HG03159 (cell line): Measurements from ENCODE around the gene CCDC47.
"Not testable (repeated sequence)": the region's sequence is repeated elsewhere in the genome, so short reads cannot be mapped to it uniquely, and the experiment has no call there.

ENCODE experiments used
- ATAC-seq: cut with Tn5 transposase; IDR thresholded peaks from one replicate; pipeline ENCODE4 v1.9.1; 2021; ENCODE audit warnings: mild to moderate bottlenecking, moderate library complexity; ENCODE audit not compliant: unreplicated experiment

Gene CCDC47

GRCh38 chr17:63773272-63774140 lies at the start of gene CCDC47:
Gene CCDC47 (minus strand): TSS chr17:63773597. CDS start chr17:63766175, 7,422 bp downstream.
- ATAC-seq: peak; percentile 80

GRCh38 chr17:63822537-63822936 lies 49.1 kb upstream of the CCDC47 start:
- ATAC-seq: no peak

DNA sequence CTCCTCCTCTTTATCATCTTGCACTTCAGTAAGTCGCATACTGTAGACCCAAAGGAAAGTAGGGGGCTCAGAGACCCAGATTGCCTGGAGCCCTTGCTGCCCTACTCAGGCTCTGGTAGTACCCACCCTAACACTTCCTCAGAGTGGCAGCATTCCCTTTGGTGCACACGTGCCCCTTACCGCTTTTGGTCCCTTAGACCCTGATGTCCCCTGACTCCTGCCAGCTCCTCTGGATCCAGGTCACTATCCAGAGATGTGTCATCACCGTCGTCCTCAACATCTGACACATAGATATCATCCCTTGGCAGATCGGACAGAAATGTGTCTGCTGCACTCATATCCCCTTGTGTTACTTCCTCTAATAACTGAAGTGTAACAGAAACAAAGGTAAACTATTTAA lies 48.4 kb upstream of the CCDC47 start:
- ATAC-seq: no peak

GRCh38 chr17:63820963-63821561 lies 47.7 kb upstream of the CCDC47 start:
- ATAC-seq: no peak

DNA sequence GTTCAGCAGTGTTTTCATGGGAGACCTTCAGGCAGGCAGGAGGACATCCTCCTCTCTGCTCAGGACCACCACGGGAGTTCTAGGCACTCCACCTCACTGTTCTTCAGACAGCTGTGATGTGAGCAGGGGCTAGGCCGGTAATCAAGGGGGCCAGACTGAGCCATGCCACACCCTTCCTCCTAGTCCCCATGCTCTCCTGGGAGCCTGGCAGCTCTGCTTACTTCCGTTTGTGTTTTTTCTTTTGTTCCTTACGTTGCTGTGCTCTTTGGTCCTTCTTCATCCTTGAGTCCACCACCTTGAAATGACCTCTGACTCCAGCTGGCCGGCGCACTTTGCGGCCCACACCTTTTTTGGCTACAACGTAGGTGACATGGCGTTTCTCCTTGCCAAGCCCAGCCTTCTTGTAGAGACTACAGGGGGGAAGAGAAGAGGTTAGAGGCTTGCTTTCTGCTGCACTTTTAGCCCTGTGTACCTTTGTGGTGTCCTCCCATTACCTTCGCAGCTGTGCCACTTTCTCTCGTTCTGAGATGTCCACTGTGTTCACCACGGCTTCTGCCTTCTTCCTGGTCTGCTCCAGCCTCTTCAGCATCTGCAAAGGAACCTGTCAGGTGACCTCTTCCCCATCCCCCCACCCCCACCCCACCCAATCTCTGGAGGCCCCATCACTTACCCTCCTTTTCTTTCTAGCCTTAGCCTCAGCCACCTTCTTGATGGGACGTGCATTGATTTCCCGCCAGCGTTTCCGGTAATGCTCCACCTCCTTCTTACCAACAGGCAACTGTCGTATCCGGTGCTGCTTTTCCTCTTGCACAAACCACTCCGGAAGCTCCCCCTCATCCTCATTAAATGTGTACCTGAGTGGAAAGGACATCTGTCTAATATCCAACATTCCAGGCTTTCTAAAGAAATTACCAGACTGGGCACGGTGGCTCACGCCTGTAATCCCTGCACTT lies 46.5 kb upstream of the CCDC47 start:
- no peak for ATAC-seq

- no peak for ATAC-seq
Measured at GRCh38 chr17:63819131-63819530, 45.7 kb upstream of the CCDC47 start.

DNA sequence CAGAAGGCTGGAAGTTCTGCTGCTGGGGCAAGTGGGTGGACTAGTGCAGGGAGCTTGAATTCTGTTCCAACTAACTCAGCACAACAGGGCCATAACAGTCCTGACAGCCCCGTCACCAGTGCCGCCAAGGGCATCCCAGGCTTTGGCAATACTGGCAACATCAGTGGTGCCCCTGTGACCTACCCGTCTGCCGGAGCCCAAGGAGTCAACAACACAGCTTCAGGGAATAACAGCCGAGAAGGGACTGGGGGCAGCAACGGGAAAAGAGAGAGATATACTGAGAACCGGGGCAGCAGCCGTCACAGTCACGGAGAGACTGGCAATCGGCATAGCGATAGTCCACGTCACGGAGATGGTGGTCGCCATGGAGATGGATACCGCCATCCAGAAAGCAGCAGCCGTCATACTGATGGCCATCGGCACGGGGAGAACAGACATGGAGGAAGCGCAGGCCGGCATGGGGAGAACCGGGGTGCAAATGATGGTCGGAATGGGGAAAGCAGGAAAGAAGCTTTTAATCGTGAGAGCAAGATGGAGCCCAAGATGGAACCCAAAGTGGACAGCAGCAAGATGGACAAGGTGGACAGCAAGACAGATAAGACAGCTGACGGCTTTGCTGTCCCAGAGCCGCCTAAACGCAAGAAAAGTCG lies 44.5 kb upstream of the CCDC47 start:
- ATAC-seq: no peak

DNA sequence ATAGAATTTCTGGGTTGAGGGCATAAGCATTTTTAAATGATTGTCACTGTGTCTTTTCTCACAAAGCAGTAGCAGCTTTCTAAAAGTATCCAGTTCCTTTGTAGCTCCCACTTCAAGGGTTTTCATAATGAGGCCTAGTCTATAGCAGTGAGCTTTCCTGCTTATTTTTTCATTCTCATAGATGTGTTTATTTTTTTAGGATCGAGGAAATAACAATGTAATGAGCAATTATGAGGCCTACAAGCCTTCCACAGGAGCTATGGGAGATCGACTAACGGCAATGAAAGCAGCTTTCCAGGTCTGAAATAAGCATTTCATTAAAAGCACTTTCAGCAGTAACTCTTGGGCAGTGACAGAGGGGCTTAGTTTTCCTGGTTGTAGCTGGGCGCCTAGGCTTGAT lies 43.3 kb upstream of the CCDC47 start:
- ATAC-seq: no peak

DNA sequence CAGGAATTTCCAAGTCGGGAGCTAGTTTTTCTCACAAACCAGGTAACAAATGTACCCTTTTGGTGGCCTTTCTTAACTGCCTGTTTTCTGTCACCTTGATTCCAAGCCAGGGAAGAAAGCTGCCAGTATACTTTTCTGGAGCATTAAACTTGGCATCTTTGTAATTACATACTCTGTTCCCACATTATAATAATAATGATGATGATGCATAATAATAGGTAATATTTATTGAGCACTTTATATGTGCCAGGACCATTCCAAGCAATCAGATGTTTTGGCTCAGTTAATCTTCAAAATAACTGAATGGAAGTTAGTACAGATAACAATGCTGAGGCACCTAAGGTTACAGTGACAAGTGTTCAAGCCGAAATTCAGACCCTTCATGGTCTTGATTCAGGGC lies 42.7 kb upstream of the CCDC47 start:
- no peak for ATAC-seq

GRCh38 chr17:63809970-63810369 lies 36.6 kb upstream of the CCDC47 start:
- ATAC-seq: no peak

- no peak for ATAC-seq
Measured at GRCh38 chr17:63805591-63805990, 32.2 kb upstream of the CCDC47 start.

GRCh38 chr17:63804328-63804727 lies 30.9 kb upstream of the CCDC47 start:
- ATAC-seq: no peak

GRCh38 chr17:63800783-63801182 lies 27.4 kb upstream of the CCDC47 start:
- no peak for ATAC-seq

GRCh38 chr17:63798572-63799106 lies 25.2 kb upstream of the CCDC47 start:
- no peak for ATAC-seq

- ATAC-seq: not testable (repeated sequence)
Measured at GRCh38 chr17:63796375-63796774, 23.0 kb upstream of the CCDC47 start.

GRCh38 chr17:63792055-63792729 lies 18.8 kb upstream of the CCDC47 start:
- ATAC-seq: no peak

GRCh38 chr17:63790057-63790456 lies 16.7 kb upstream of the CCDC47 start:
- no peak for ATAC-seq

- ATAC-seq: no peak
Measured at GRCh38 chr17:63786971-63787711, 13.7 kb upstream of the CCDC47 start.

DNA sequence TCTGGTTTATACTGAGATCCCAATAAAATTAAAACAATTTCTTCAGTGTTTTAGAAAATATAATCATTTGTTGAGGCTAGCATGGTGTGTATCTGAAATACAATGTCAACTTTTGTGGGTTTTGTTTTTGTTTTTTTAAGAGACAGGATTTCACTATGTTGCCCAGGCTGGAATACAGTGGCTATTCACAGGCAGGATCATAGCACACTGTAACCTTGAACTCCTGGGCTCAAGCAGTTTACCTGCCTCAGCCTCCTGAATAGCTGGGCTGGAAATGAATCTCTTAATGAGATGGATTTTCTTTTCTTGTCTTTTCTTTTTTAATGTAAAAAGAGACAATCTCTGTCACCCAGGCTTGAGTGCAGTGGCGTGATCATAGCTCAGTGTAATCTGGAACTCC lies 12.7 kb upstream of the CCDC47 start:
- ATAC-seq: no peak
